ENCODE measurements around the gene NHLH2. TPM values are rescaled to one million over a fixed set of nuclear protein-coding genes. Genes with fewer than 3 reads are reported as not detected.

Gene NHLH2
- not detected for total RNA-seq

DNA sequence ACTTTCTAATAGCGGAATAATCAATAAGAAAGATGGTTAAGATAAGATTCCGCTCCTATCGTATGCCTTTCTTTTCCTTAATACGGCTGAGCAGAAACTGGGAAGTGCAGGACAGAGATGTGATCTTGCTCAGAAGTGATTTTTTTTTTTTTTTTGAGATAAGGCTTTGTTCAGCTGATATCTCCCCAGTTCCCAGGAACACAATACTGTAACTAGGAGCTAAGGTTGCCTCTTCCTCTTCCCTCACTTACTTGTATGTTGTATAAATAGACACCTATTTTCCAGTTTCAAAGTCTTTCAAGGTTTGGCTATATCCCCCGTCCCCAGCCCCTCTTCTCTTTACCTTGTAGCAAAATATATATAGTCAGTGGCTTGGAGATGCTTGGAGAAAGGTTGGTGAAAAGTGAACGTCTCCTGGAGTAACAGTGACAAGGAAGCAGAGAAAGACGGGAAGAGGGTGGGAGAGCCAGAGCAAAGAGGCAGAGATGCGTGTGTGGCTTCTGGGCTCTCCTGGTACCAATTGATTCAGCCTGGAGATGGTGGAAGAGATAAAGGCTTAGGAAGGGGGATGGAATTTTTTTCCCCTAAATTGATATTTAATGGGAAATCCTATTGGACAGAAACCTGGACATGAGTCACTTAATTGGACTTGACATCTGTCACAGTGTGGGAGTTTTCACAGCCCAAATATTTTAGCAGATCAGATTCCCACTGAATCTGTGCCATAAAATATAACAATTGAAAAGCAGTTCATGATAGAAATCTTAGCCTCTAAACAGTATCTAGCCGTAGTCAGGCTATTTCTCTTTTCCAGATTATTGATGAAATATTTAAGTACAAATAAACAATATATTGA lies at the start of gene NHLH2:
Gene NHLH2, minus strand, starts transcription at position 522 of the 856 bp plus-strand sequence. CDS start 2,754 bp downstream, outside the sequence.
- no peak for DNase-seq (ENCODE audit: low spot score in 2 of 2)
- H3K27me3 ChIP-seq, result peaks cover 23% of the 10 kb centered on the region
- intact Hi-C loops (cut with DNase I), result no loop called here
- no peak within 1 kb of the TSS for H3K27ac ChIP-seq
- H3K4me1 ChIP-seq, result peaks cover 3 to 11% of the 10 kb centered on the region in 2 donors
- no peak for TF ChIP-seq CTCF (IDR thresholded peaks at IDR 0.05)
- H3K4me3 ChIP-seq, result no peak within 1 kb of the TSS
- no peaks in the 10 kb centered on the region for H3K36me3 ChIP-seq
- no peaks in the 10 kb centered on the region for H3K9me3 ChIP-seq

- no peak for TF ChIP-seq CTCF (IDR thresholded peaks at IDR 0.05)
- Histone ChIP-seq H3K36me3 (no peaks in the 10 kb centered on the region), H3K4me3 (no peak overlapping the region), H3K27me3 (no peaks in the 10 kb centered on the region), H3K27ac (no peak overlapping the region), H3K4me1 (no peaks in the 10 kb centered on the region), H3K9me3 (no peaks in the 10 kb centered on the region)
- intact Hi-C loops (cut with DNase I), result no loop called here
- DNase-seq (ENCODE audit: low spot score in 2 of 2), result no peak
These were observed 49.7 kb upstream of the NHLH2 start for GRCh38 chr1:115890580-115890979.

DNA sequence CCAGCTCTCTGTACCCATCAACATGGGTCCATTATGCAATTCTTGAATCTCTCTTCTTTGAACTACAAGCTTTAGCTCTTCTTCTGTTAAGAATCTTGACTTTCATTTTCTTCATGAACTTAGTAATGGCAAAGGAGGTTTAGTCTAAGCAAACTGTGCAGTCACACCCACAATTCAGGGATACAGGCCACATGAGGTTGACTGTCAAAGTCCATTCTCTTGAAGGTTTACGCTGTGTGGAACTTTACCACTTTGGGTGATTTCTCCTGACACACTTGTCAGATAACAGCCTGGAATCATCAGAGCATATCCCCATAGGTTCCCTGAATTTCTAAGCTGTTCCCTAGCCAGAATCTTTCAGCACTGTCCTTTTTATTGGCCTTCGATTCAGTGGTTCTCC lies 48.0 kb upstream of the NHLH2 start:
- H3K9me3 ChIP-seq, result no peaks in the 10 kb centered on the region
- no peaks in the 10 kb centered on the region for H3K4me1 ChIP-seq
- intact Hi-C loops (cut with DNase I), result no loop called here
- no peaks in the 10 kb centered on the region for H3K27me3 ChIP-seq
- no peak overlapping the region for H3K4me3 ChIP-seq
- TF ChIP-seq CTCF (IDR thresholded peaks at IDR 0.05), result no peak
- no peak for DNase-seq (ENCODE audit: low spot score in 2 of 2)
- no peaks in the 10 kb centered on the region for H3K36me3 ChIP-seq
- H3K27ac ChIP-seq, result no peak overlapping the region

GRCh38 chr1:115882913-115883902 lies 42.3 kb upstream of the NHLH2 start:
- H3K27ac ChIP-seq, result no peak overlapping the region
- no peak overlapping the region for H3K4me3 ChIP-seq
- TF ChIP-seq CTCF (IDR thresholded peaks at IDR 0.05), result no peak
- no peaks in the 10 kb centered on the region for H3K36me3 ChIP-seq
- no peak for DNase-seq (ENCODE audit: low spot score in 2 of 2)
- H3K4me1 ChIP-seq, result no peaks in the 10 kb centered on the region
- no peaks in the 10 kb centered on the region for H3K27me3 ChIP-seq
- no peaks in the 10 kb centered on the region for H3K9me3 ChIP-seq
- intact Hi-C loops (cut with DNase I), result no loop called here

DNA sequence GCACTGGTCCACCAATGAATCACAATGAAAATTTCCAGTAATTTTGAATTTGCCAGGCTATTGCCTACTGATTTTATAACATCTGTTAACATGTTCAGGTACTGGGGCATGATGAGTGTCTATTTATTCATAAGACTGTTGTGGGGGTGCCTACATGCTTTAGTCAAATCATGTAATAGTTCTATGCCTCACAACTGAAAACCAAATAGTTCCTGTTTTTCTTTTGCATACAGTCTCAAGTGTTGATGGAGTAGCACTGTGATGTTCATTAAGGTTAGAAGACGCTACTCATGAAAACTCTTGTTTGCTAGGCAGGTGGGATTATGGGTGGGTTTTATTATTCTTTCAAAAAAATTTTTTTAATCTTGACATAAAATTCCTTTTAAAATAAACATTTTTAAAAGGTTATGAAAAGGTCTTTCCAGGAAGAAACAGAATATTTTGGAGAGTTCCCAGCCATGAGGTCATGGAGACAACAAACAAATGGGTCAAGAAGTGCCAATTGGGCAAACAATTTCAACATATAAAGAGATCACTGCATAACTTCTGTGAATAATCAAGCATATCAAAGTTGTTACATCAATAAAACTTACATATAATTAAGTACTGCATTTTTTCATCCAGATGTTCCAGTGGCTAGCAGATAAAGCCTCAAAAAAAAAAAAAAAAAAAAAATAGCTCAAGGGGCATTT lies 40.2 kb upstream of the NHLH2 start:
- intact Hi-C loops (cut with DNase I), result no loop called here
- no peaks in the 10 kb centered on the region for H3K4me1 ChIP-seq
- no peaks in the 10 kb centered on the region for H3K9me3 ChIP-seq

More for the DNA sequence above, 40.2 kb upstream of the NHLH2 start:
- no peak for TF ChIP-seq CTCF (IDR thresholded peaks at IDR 0.05)
- Histone ChIP-seq H3K27ac (no peak overlapping the region), H3K4me3 (no peak overlapping the region), H3K27me3 (no peaks in the 10 kb centered on the region), H3K36me3 (no peaks in the 10 kb centered on the region)
- DNase-seq (ENCODE audit: low spot score in 2 of 2), result no peak
